WERI-Rb-1 (cell line): ENCODE data around the gene TDRD3.
A peak's percentile ranks its signal among the peaks of the same experiment; 100 is the strongest.

Source experiments
- DNase-seq: peaks from one replicate; pipeline ENCODE4 v3.0.0-alpha.2; 2020
- H3K27ac ChIP-seq: fragments of 250-450 bp; sonication (Bioruptor Pico); 2 replicates; pipeline ENCODE4 v1.5.1; 2020; ENCODE audit warnings: mild to moderate bottlenecking, moderate library complexity
- H3K27me3 ChIP-seq: fragments of 250-450 bp; sonication (Bioruptor Pico); 2 replicates; pipeline ENCODE4 v1.5.1; 2021; ENCODE audit warnings: mild to moderate bottlenecking, low read depth, moderate library complexity; ENCODE audit not compliant: insufficient read depth, severe bottlenecking
- H3K36me3 ChIP-seq: fragments of 250-450 bp; sonication (Bioruptor Pico); 2 replicates; pipeline ENCODE4 v1.5.1; 2020; ENCODE audit warnings: mild to moderate bottlenecking, moderate library complexity
- H3K4me3 ChIP-seq: 2 replicates; pipeline ENCODE4 v1.5.1; 2011; ENCODE audit warnings: low read depth, mild to moderate bottlenecking, control low read depth, low read length
- H3K9me3 ChIP-seq: fragments of 250-450 bp; sonication (Bioruptor Pico); 2 replicates; pipeline ENCODE4 v1.5.1; 2021; ENCODE audit warnings: mild to moderate bottlenecking, moderate library complexity; ENCODE audit not compliant: severe bottlenecking
- TF ChIP-seq, protein P1 (sequence below): IDR thresholded peaks from 2 replicates; pipeline ENCODE4 v1.5.1; 2011; ENCODE audit warnings: low read depth, mild to moderate bottlenecking, control low read depth, inconsistent platforms, low read length

Gene TDRD3

DNA sequence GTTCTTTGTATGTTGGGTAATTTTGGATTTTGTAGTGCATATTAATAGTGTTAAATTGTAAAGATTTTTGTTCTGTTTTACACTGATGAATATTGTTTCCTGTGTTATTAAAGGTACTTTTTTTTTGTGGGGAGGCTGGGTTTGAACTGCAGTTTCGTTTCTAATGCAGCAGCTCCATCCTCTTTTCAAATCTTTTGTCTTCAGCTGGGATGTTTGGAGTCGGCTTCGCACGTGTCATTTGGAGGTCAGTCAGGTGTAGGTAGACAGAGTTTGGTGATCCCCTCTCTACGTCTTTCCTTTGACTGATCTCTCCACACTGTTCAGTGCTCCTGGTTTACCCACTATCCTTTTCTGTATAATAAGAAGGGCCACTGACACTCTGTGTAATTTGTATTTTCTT lies 30.3 kb downstream of the TDRD3 start:
- H3K27ac ChIP-seq = no peak overlapping the region
- no peaks in the 10 kb centered on the region for H3K9me3 ChIP-seq
- TF ChIP-seq, protein P1, sequence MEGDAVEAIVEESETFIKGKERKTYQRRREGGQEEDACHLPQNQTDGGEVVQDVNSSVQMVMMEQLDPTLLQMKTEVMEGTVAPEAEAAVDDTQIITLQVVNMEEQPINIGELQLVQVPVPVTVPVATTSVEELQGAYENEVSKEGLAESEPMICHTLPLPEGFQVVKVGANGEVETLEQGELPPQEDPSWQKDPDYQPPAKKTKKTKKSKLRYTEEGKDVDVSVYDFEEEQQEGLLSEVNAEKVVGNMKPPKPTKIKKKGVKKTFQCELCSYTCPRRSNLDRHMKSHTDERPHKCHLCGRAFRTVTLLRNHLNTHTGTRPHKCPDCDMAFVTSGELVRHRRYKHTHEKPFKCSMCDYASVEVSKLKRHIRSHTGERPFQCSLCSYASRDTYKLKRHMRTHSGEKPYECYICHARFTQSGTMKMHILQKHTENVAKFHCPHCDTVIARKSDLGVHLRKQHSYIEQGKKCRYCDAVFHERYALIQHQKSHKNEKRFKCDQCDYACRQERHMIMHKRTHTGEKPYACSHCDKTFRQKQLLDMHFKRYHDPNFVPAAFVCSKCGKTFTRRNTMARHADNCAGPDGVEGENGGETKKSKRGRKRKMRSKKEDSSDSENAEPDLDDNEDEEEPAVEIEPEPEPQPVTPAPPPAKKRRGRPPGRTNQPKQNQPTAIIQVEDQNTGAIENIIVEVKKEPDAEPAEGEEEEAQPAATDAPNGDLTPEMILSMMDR = no peak
- no peak for DNase-seq
- H3K36me3 ChIP-seq = no peaks in the 10 kb centered on the region
- H3K27me3 ChIP-seq = no peaks in the 10 kb centered on the region
- no peak overlapping the region for H3K4me3 ChIP-seq

DNA sequence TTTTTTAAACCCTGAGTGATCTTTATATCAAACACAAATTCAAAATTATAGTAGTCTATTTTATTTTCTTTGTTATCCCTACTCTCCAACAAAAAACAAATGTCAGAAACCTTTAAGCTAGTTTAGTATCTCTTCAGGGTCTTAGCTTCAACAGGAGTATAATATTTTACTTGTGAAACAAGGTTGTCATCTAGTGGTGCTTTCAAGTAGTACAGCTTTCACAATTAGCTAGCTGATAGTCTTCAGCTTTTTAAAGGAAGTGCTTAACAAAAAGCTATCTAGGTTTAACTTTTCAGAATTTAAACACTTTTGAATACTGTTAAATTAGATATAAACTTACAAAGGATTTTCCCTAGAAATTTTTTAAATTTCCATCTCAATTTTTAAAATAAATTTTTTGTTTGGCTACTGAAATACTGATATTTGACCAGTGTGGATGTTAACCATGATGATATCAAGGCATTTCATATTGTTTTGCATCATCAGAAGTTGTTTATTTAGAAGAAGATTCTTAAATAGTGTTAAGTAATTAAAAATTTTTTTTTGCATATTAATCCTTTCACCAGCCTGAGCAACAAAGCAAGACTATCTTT lies 34.2 kb downstream of the TDRD3 start:
- TF ChIP-seq, protein P1 = 0 out of 2 replicates have a peak, but pooled peaks have one; percentile 25
- H3K27ac ChIP-seq = no peak overlapping the region
- no peaks in the 10 kb centered on the region for H3K27me3 ChIP-seq
- H3K36me3 ChIP-seq = no peaks in the 10 kb centered on the region
- H3K9me3 ChIP-seq = no peaks in the 10 kb centered on the region
- H3K4me3 ChIP-seq = no peak overlapping the region
- DNase-seq = no peak

DNA sequence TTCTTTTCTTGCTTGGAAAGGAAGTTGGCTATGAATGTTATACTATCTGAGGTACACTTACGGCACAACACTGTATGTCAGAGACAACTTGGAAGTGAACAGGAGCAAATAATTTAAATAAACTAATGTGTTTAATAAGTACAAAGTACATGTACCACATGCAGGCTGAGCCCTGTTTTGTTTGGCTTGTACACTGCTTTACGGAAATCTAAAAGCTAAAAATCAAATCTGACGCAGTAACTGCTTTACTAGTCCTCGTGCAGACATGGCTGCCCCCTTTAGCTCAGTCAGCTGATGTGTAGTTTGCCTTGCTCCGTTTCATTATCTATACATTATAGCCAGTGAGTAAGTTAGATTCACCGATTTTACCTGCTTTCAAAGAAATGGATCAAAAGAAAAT lies 36.5 kb downstream of the TDRD3 start:
- TF ChIP-seq, protein P1 = no peak
- Histone ChIP-seq H3K4me3 (no peak overlapping the region), H3K9me3 (no peaks in the 10 kb centered on the region), H3K36me3 (no peaks in the 10 kb centered on the region), H3K27me3 (no peaks in the 10 kb centered on the region), H3K27ac (no peak overlapping the region)
- no peak for DNase-seq

DNA sequence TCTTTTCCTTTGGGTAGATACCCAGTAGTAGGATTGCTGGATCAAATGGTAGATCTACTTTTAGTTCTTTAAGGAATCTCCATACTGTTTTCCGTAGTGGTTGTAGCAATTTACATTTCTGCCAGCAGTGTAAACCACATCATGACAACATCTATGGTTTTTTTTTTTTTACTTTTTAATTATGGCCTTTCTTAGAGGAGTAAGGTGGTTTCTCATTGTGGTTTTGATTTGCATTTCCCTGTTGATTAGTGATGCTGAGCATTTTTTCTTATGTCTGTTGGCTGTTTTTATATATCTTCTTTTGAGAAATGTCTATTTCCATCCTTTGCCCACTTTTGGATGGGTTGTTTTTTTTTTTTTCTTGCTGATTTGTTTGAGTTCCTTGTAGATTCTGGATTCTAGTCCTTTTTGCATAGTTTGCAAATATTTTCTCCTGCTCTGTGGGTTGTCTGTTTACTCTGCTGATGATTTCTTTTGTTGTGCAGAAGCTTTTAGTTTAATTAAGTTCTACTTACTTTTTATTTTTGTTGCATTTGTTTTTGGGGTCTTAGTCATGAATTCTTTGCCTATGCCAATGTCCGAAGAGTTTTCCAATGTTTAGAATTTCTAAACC lies 38.8 kb downstream of the TDRD3 start:
- TF ChIP-seq, protein P1 = no peak

DNA sequence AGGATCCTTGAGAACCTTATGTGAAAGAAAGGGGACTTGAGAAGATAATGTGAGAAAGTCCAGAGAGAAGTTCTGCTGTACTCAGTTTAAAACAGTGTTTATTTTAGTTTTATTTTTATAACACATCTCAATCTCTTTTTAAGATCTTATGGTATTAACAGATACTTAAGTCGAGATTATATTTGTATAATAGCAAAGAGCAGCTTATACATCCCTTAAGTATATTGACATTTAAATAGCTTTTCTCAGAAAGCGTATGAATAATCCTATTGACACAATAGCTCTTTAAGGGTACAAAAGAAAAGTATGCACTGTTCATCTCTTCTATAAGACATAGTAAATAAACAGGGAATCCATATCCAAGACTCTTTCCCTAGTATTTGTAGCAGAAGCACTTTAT lies 42.2 kb downstream of the TDRD3 start:
- Histone ChIP-seq H3K36me3 (no peaks in the 10 kb centered on the region), H3K4me3 (no peak overlapping the region), H3K9me3 (no peaks in the 10 kb centered on the region), H3K27me3 (no peaks in the 10 kb centered on the region), H3K27ac (no peak overlapping the region)
- DNase-seq = no peak
- TF ChIP-seq, protein P1 = no peak

More for the DNA sequence above, 38.8 kb downstream of the TDRD3 start:
- Histone ChIP-seq H3K9me3 (no peaks in the 10 kb centered on the region), H3K27me3 (no peaks in the 10 kb centered on the region), H3K27ac (no peak overlapping the region), H3K36me3 (no peaks in the 10 kb centered on the region), H3K4me3 (no peak overlapping the region)
- DNase-seq = no peak

DNA sequence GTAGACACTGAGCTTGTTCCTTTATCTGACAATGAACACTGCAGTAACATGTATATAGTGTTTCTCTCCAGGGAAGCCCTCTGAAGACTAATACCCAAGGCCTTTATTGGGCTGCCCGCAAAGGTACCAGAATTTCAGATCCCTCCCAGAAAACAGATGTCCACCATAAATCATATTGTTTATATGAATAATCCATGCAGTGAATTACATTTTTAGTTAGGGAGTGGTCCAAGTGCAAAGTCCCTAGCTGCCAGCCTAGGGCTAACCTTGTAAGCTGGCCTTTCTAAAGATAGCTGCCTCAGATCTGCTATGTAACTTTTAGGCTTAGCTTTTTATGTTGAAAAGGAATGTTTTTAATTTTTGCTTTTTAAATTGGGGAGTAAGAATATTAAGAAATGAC lies 44.7 kb downstream of the TDRD3 start:
- Histone ChIP-seq H3K4me3 (no peak overlapping the region), H3K27ac (no peak overlapping the region), H3K36me3 (no peaks in the 10 kb centered on the region), H3K9me3 (no peaks in the 10 kb centered on the region), H3K27me3 (no peaks in the 10 kb centered on the region)
- TF ChIP-seq, protein P1 = no peak
- no peak for DNase-seq
